ENCODE measurements around the gene SIRPA.

DNA sequence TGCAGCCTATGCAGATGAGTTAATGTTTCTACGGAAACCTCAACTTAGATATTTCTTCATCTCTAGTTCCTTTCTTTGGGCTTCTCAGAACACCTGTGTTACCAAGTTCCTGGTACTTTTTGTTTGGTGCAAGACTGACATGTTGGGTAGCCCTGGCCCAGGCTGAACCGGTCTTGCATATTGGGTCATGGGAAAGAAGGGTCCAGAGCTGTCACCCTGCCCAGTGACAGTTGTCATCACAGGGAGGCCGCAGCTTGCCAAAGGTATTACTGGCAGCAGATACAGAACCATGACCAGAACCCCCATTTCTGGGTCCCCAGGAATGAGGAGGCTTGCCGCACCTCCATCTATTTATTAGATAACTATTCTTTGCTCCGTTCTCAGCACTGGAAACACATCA is 58.4 kb downstream of the SIRPA start:
- TF ChIP-seq POLR2A (IDR thresholded peaks at IDR 0.05; ENCODE audit: low read length) (no peak), GATA1 (IDR thresholded peaks at IDR 0.05; ENCODE audit: low read depth, low read length) (no peak)

Data from erythroblast (primary cell).